Left renal cortex interstitium (tissue), 4 donors: Measurements from ENCODE around the gene SORD. TPM values are rescaled to one million over a fixed set of nuclear protein-coding genes. Genes with fewer than 3 reads are reported as not detected.

Experiments used
- DNase-seq, 4 donors: peaks; one replicate each; pipeline ENCODE4 v3.0.0-alpha.2; 2013; ENCODE audit warnings: low read depth in 4 of 4, low spot score in 2 of 4, missing footprints in 1 of 4
- polyA plus RNA-seq, 4 donors: library from polyadenylated mRNA; unstranded; fragments of 120-200 nt; gene quantifications; one replicate each; pipeline ENCODE4 v1.2.1, GENCODE V29; 2013; ENCODE audit not compliant: insufficient read length in 4 of 4

SORD gene
- polyA plus RNA-seq, 4 donors = 26.5 to 40.5 (median 38.7) TPM

- no peak for DNase-seq
These were observed 91.2 kb downstream of the SORD start, which contains the start of the genes DUOX2 and DUOXA2 for GRCh38 chr15:45114076-45114750. Gene DUOX2 (minus strand): TSS chr15:45114172. CDS start chr15:45113411, 761 bp downstream. Gene DUOXA2 (plus strand): TSS chr15:45114326. CDS start chr15:45114606, 280 bp downstream.

- no peak for DNase-seq
These were observed 91.7 kb downstream of the SORD start for GRCh38 chr15:45114751-45115085.

- no peak for DNase-seq
These were observed 92.4 kb downstream of the SORD start for GRCh38 chr15:45115312-45115820.

- no peak for DNase-seq
These were observed 93.0 kb downstream of the SORD start for GRCh38 chr15:45116006-45116481.

GRCh38 chr15:45116482-45117307, 93.7 kb downstream of the SORD start:
- no peak for DNase-seq

GRCh38 chr15:45117308-45118130, 94.5 kb downstream of the SORD start:
- no peak for DNase-seq

- peak; percentile 70 to 91 (median 85) for DNase-seq
These were observed 95.2 kb downstream of the SORD start for GRCh38 chr15:45118131-45118588.

- DNase-seq = no peak
These were observed 96.0 kb downstream of the SORD start for GRCh38 chr15:45118996-45119395.

GRCh38 chr15:45120081-45120972, 97.3 kb downstream of the SORD start:
- DNase-seq = no peak

- no peak for DNase-seq
These were observed 98.0 kb downstream of the SORD start for GRCh38 chr15:45121020-45121419.

GRCh38 chr15:45121706-45122417, 98.9 kb downstream of the SORD start:
- no peak for DNase-seq

- no peak for DNase-seq
These were observed 99.7 kb downstream of the SORD start for GRCh38 chr15:45122719-45123118.

GRCh38 chr15:45123397-45123796, 100.4 kb downstream of the SORD start:
- DNase-seq = no peak

GRCh38 chr15:45126535-45127158, 103.7 kb downstream of the SORD start:
- no peak for DNase-seq
